Fibroblast of gingiva (primary cell): ENCODE data around the gene FOXF2.

Source experiments
- DNase-seq: peaks from one replicate; pipeline ENCODE4 v3.0.0-alpha.2; 2011; ENCODE audit warnings: low read depth

FOXF2 gene

GRCh38 chr6:1378065-1379016, 11.0 kb upstream of the FOXF2 start:
- no peak for DNase-seq

GRCh38 chr6:1379017-1379787, 10.2 kb upstream of the FOXF2 start:
- DNase-seq: no peak

- DNase-seq: no peak
Observed at GRCh38 chr6:1379788-1380147, 9.6 kb upstream of the FOXF2 start.

- no peak for DNase-seq
Observed at GRCh38 chr6:1380625-1381427, 8.6 kb upstream of the FOXF2 start.

GRCh38 chr6:1381481-1382330, 7.7 kb upstream of the FOXF2 start:
- DNase-seq: no peak

- DNase-seq: no peak
Observed at GRCh38 chr6:1382331-1382882, 7.0 kb upstream of the FOXF2 start.

- DNase-seq: no peak
Observed at GRCh38 chr6:1382883-1383728, 6.3 kb upstream of the FOXF2 start.

- peak; percentile 42 for DNase-seq
Observed at GRCh38 chr6:1383729-1384548, 5.4 kb upstream of the FOXF2 start.

- peak; percentile 45 for DNase-seq
Observed at GRCh38 chr6:1384549-1385128, 4.7 kb upstream of the FOXF2 start.

GRCh38 chr6:1385129-1386037, 4.0 kb upstream of the FOXF2 start:
- DNase-seq: peak; percentile 56

- no peak for DNase-seq
Observed at GRCh38 chr6:1386038-1386709, 3.2 kb upstream of the FOXF2 start.

- DNase-seq: no peak
Observed at GRCh38 chr6:1387538-1387875, 1.9 kb upstream of the FOXF2 start.

GRCh38 chr6:1387876-1388629, 1.3 kb upstream of the FOXF2 start:
- DNase-seq: peak; percentile 94

- DNase-seq: peak; percentile 63
Observed at GRCh38 chr6:1388630-1389368, 577 bp upstream of the FOXF2 start.

- DNase-seq: no peak
Observed at GRCh38 chr6:1390133-1390945, 963 bp downstream of the FOXF2 start.
